ENCODE measurements around the gene C7.
"Not testable (repeated sequence)": the region's sequence is repeated elsewhere in the genome, so short reads cannot be mapped to it uniquely, and the experiment has no call there.

DNA sequence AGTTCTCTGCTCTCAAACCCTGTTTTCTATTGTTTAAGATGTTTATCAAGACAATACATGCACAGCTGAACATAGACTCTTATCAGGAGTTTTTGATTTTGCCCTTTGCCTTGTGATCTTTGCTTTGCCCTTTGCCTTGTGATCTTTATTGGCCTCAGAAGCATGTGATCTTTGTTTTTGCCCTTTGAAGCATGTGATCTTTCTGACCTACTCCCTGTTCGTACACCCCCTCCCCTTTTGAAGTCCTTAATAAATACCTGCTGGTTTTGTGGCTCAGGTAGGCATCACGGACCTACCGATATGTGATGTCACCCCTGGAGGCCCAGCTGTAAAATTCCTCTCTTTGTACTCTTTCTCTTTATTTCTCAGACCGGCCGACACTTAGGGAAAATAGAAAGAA is 44.3 kb upstream of the C7 start:
- TF ChIP-seq, protein P1, sequence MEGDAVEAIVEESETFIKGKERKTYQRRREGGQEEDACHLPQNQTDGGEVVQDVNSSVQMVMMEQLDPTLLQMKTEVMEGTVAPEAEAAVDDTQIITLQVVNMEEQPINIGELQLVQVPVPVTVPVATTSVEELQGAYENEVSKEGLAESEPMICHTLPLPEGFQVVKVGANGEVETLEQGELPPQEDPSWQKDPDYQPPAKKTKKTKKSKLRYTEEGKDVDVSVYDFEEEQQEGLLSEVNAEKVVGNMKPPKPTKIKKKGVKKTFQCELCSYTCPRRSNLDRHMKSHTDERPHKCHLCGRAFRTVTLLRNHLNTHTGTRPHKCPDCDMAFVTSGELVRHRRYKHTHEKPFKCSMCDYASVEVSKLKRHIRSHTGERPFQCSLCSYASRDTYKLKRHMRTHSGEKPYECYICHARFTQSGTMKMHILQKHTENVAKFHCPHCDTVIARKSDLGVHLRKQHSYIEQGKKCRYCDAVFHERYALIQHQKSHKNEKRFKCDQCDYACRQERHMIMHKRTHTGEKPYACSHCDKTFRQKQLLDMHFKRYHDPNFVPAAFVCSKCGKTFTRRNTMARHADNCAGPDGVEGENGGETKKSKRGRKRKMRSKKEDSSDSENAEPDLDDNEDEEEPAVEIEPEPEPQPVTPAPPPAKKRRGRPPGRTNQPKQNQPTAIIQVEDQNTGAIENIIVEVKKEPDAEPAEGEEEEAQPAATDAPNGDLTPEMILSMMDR (IDR thresholded peaks at IDR 0.05), result not testable (repeated sequence)
- not testable (repeated sequence) for TF ChIP-seq POLR2A (IDR thresholded peaks at IDR 0.05)

All from body of pancreas (tissue), 4 donors.